Raji (cell line): ENCODE measurements around the gene CD8B2.

Source experiments
- POLR2A ChIP-seq: IDR thresholded peaks from 2 replicates; pipeline ENCODE4 v1.6.1; 2011; ENCODE audit warnings: low read depth, low read length, control low read depth; ENCODE audit not compliant: insufficient read depth

The CD8B2 gene

DNA sequence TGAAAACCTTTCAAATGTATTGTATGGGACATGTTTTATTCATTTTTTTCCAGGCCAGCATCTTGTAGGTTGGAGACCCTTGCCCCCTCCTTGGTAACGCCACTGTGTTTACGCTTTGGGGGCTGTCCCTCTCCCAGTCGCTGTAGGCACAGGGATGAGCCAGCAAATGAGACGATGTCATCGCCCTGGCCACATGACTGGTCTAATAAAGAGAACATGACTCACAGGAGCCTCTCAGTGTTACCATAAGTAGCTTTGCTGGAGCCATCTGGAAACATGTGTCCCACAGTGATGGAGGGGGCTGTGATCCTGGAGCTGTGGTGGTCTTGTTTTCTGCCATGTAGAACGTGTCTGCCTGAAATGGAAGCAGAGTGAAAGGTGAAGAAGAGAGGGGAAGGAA, 78.9 kb downstream of the CD8B2 start:
- no peak for TF ChIP-seq POLR2A

DNA sequence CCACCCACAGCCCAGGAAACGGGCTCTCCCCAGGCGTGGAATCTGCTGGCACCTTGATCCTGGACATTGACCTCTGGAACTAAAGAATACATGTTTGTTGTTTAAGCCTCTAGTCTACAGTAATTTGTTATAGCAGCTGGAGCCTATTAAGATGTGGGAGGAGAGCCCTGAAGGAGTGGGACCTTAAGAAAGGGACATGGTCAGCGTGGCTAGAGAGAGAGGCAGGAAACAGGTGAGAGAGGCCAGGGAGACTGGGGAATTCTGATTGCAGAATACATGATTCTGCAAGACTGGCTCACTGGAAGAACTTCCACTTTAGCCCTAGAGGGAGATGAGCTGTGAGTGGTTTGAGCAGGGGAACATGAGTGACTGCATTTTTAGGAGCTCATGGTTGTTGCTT, 83.2 kb downstream of the CD8B2 start:
- no peak for TF ChIP-seq POLR2A
